ENCODE data around the gene CORIN. TPM values are rescaled to one million over a fixed set of nuclear protein-coding genes. Genes with fewer than 3 reads are reported as not detected.

CORIN gene
- polyA plus RNA-seq, 1 donor from 2014 or later = 0.25 TPM

GRCh38 chr4:47842985-47843384 is 5.1 kb upstream of the CORIN start:
- Histone ChIP-seq H3F3A (ENCODE audit: insufficient read depth, low read length, poor library complexity, severe bottlenecking) (no peaks in the 10 kb centered on the region), H3K9ac (ENCODE audit: low read length) (no peak overlapping the region), H4K20me1 (ENCODE audit: insufficient read depth) (no peaks in the 10 kb centered on the region), H2AFZ (ENCODE audit: low read depth, low read length) (no peak overlapping the region), H3K4me2 (ENCODE audit: low read length) (no peak overlapping the region), H3K9me2 (ENCODE audit: insufficient read depth, low read length) (no peaks in the 10 kb centered on the region), H3K27me3 (ENCODE audit: insufficient read depth, low read depth, low read length) (peaks cover 6% of the 10 kb centered on the region), H3K9me3 (ENCODE audit: low read length) (no peaks in the 10 kb centered on the region), H3K27ac (ENCODE audit: low read length) (no peak overlapping the region), H3K79me2 (replicated peaks; ENCODE audit: insufficient read depth, low read length) (no peaks in the 10 kb centered on the region), H3K4me3 (ENCODE audit: low read length) (no peak overlapping the region), H3K36me3 (ENCODE audit: insufficient read depth, low read length) (peaks cover 5% of the 10 kb centered on the region)
- no peak for TF ChIP-seq TAF1 (IDR thresholded peaks at IDR 0.05; ENCODE audit: low read depth)
- no peak for TF ChIP-seq EZH2 (IDR thresholded peaks at IDR 0.05; ENCODE audit: borderline replicate concordance, insufficient read depth, low read length, poor library complexity, severe bottlenecking)
- no peak for TF ChIP-seq EP300 (conservative IDR thresholded peaks at IDR 0.05; ENCODE audit: poor library complexity, severe bottlenecking)
- no peak for TF ChIP-seq SMC3 (conservative IDR thresholded peaks at IDR 0.05; ENCODE audit: poor library complexity)
- no peak for TF ChIP-seq CTCF (IDR thresholded peaks at IDR 0.05; ENCODE audit: poor library complexity, severe bottlenecking)
- TF ChIP-seq REST (IDR thresholded peaks at IDR 0.05; ENCODE audit: borderline replicate concordance) = no peak
- TF ChIP-seq POLR2AphosphoS5 (IDR thresholded peaks at IDR 0.05) = no peak
- no peak for TF ChIP-seq MXI1 (conservative IDR thresholded peaks at IDR 0.05; ENCODE audit: poor library complexity, severe bottlenecking)
- TF ChIP-seq RAD21 (conservative IDR thresholded peaks at IDR 0.05) = no peak

DNA sequence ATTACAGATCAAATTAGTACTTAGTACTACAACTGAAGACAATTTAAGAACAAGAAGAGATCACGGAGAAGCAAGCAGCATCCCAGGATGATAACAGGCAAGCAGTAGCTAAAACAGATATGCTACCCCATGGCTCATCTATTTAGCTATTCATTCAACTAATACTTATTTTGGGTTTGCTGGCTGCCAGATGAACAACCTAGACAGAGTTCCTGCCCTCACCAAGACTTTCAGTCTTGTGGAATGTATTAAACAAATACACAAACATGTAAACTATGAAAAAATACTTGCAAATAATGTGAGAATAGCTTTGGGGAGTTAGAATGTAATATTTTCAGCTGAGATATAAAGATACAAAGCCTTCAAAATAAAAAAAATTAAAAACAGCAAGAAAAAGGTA is 2.4 kb upstream of the CORIN start:
- Histone ChIP-seq H3K27ac (ENCODE audit: low read length) (no peak overlapping the region), H3F3A (ENCODE audit: insufficient read depth, low read length, poor library complexity, severe bottlenecking) (no peaks in the 10 kb centered on the region), H3K27me3 (ENCODE audit: insufficient read depth, low read depth, low read length) (peaks cover 33% of the 10 kb centered on the region), H3K79me2 (replicated peaks; ENCODE audit: insufficient read depth, low read length) (no peaks in the 10 kb centered on the region), H3K9me2 (ENCODE audit: insufficient read depth, low read length) (no peaks in the 10 kb centered on the region), H3K4me2 (ENCODE audit: low read length) (no peak overlapping the region), H3K36me3 (ENCODE audit: insufficient read depth, low read length) (peaks cover 5% of the 10 kb centered on the region), H2AFZ (ENCODE audit: low read depth, low read length) (no peak overlapping the region), H4K20me1 (ENCODE audit: insufficient read depth) (no peaks in the 10 kb centered on the region), H3K4me3 (ENCODE audit: low read length) (no peak overlapping the region), H3K9ac (ENCODE audit: low read length) (no peak overlapping the region), H3K9me3 (ENCODE audit: low read length) (no peaks in the 10 kb centered on the region)
- no peak for TF ChIP-seq TAF1 (IDR thresholded peaks at IDR 0.05; ENCODE audit: low read depth)
- TF ChIP-seq CTCF (IDR thresholded peaks at IDR 0.05; ENCODE audit: poor library complexity, severe bottlenecking) = no peak
- no peak for TF ChIP-seq REST (IDR thresholded peaks at IDR 0.05; ENCODE audit: borderline replicate concordance)
- TF ChIP-seq EP300 (conservative IDR thresholded peaks at IDR 0.05; ENCODE audit: poor library complexity, severe bottlenecking) = no peak
- no peak for TF ChIP-seq SMC3 (conservative IDR thresholded peaks at IDR 0.05; ENCODE audit: poor library complexity)
- no peak for TF ChIP-seq EZH2 (IDR thresholded peaks at IDR 0.05; ENCODE audit: borderline replicate concordance, insufficient read depth, low read length, poor library complexity, severe bottlenecking)
